IMR-90 (cell line): ENCODE data around the gene OOSP3. TPM values are rescaled to one million over a fixed set of nuclear protein-coding genes. Genes with fewer than 3 reads are reported as not detected.

Experiments
- ATAC-seq: fragments of 200-7000 bp; cut with Tn5 transposase; 2 replicates; pipeline ENCODE4 v1.9.1; 2020; ENCODE audit warnings: low read depth, mild to moderate bottlenecking, moderate library complexity
- BruUV-seq: library from RNA; stranded (reverse); fragments of 400-500 nt; replicated peaks from 2 replicates; lab custom pipeline; 2021; lab: Mats Ljungman, UMichigan
- CTCF ChIA-PET: fragments of 300-600 bp; formaldehyde crosslinking; extraction: SDS; loops from one replicate; lab custom pipeline; 2021; ENCODE audit warnings: antibody characterized with exemption; lab: Yijun Ruan, JAX
- POLR2A ChIA-PET: fragments of 300-600 bp; sonication (Branson Sonifier 250); formaldehyde crosslinking; loops from one replicate; lab custom pipeline; 2022; ENCODE audit warnings: antibody characterized with exemption; ENCODE audit not compliant: unreplicated experiment; lab: Charles Lee
- DNase-seq: peaks from one replicate; pipeline ENCODE4 v3.0.0; 2013
- H2AFZ ChIP-seq: replicated peaks from 2 replicates; pipeline ENCODE3; 2013; ENCODE audit warnings: low read length, mild to moderate bottlenecking; ENCODE audit not compliant: poor library complexity
- H2AK5ac ChIP-seq: 2 replicates; pipeline ENCODE4 v1.6.1; 2013; ENCODE audit warnings: low read depth, low read length, inconsistent platforms
- H2AK9ac ChIP-seq: replicated peaks from 2 replicates; pipeline ENCODE3; 2013; ENCODE audit warnings: mild to moderate bottlenecking, low read depth, low read length, moderate library complexity; ENCODE audit not compliant: poor library complexity
- H2BK120ac ChIP-seq: 2 replicates; pipeline ENCODE4 v1.6.1; 2013; ENCODE audit warnings: low read depth, low read length, inconsistent platforms
- H2BK15ac ChIP-seq: 3 replicates; pipeline ENCODE4 v1.6.1; 2013; ENCODE audit warnings: low read depth, low read length, inconsistent platforms
- H2BK20ac ChIP-seq: 2 replicates; pipeline ENCODE4 v1.6.1; 2013; ENCODE audit warnings: low read depth, mild to moderate bottlenecking, inconsistent platforms, low read length, moderate library complexity
- H2BK5ac ChIP-seq: 2 replicates; pipeline ENCODE4 v1.6.1; 2013; ENCODE audit warnings: mild to moderate bottlenecking, low read depth, low read length, inconsistent platforms; ENCODE audit not compliant: poor library complexity, severe bottlenecking
- H3K14ac ChIP-seq: replicated peaks from 2 replicates; pipeline ENCODE4 v1.6.1; 2013; ENCODE audit warnings: low read depth, low read length, inconsistent platforms
- H3K18ac ChIP-seq: 2 replicates; pipeline ENCODE4 v1.6.1; 2013; ENCODE audit warnings: low read depth, low read length, control low read depth
- H3K23ac ChIP-seq: 2 replicates; pipeline ENCODE4 v1.6.1; 2013; ENCODE audit warnings: low read depth, low read length, inconsistent platforms
- H3K27ac ChIP-seq: 2 replicates; pipeline ENCODE4 v1.5.1; 2013; ENCODE audit warnings: mild to moderate bottlenecking, control low read depth, low read length; ENCODE audit not compliant: insufficient read depth
- H3K27me3 ChIP-seq: 2 replicates; pipeline ENCODE4 v1.6.1; 2013; ENCODE audit warnings: low read length; ENCODE audit not compliant: control insufficient read depth, insufficient read depth
- H3K36me3 ChIP-seq: 2 replicates; pipeline ENCODE4 v1.6.1; 2013; ENCODE audit warnings: low read length, mixed read lengths; ENCODE audit not compliant: control insufficient read depth, insufficient read depth
- H3K4ac ChIP-seq: 2 replicates; pipeline ENCODE4 v1.6.1; 2013; ENCODE audit warnings: low read depth, low read length, inconsistent platforms
- H3K4me1 ChIP-seq: 2 replicates; pipeline ENCODE4 v1.6.1; 2013; ENCODE audit warnings: low read length, mixed read lengths; ENCODE audit not compliant: control insufficient read depth, insufficient read depth
- H3K4me2 ChIP-seq: 2 replicates; pipeline ENCODE4 v1.6.1; 2013; ENCODE audit warnings: low read depth, mild to moderate bottlenecking, control low read depth, low read length, moderate library complexity
- H3K4me3 ChIP-seq: 2 replicates; pipeline ENCODE4 v1.5.1; 2013; ENCODE audit warnings: low read depth, mild to moderate bottlenecking, control low read depth, low read length, moderate library complexity; ENCODE audit not compliant: insufficient read depth
- H3K56ac ChIP-seq: 2 replicates; pipeline ENCODE4 v1.6.1; 2013; ENCODE audit warnings: low read length, inconsistent platforms; ENCODE audit not compliant: insufficient read depth; ENCODE audit errors: extremely low read depth
- H3K79me1 ChIP-seq, 2 experiments: 2 replicates each; pipeline ENCODE4 v1.6.1; 2013; ENCODE audit warnings: low read length in 2 of 2, inconsistent platforms in 1 of 2, low read depth in 1 of 2
- H3K9ac ChIP-seq: 2 replicates; pipeline ENCODE4 v1.6.1; 2013; ENCODE audit warnings: low read depth, low read length, control low read depth
- H3K9me1 ChIP-seq: 2 replicates; pipeline ENCODE4 v1.6.1; 2013; ENCODE audit warnings: low read length, inconsistent platforms; ENCODE audit not compliant: insufficient read depth
- H3K9me3 ChIP-seq: 2 replicates; pipeline ENCODE4 v1.6.1; 2013; ENCODE audit warnings: low read length; ENCODE audit not compliant: control insufficient read depth, insufficient read depth
- H4K20me1 ChIP-seq: 2 replicates; pipeline ENCODE4 v1.6.1; 2013; ENCODE audit warnings: low read length, inconsistent platforms; ENCODE audit not compliant: insufficient read depth
- H4K5ac ChIP-seq: 2 replicates; pipeline ENCODE4 v1.6.1; 2013; ENCODE audit warnings: mild to moderate bottlenecking, low read depth, low read length, control low read depth
- H4K8ac ChIP-seq, 2 experiments: 2 replicates each; pipeline ENCODE4 v1.6.1; 2013; ENCODE audit warnings: low read depth in 2 of 2, low read length in 2 of 2, control low read depth in 1 of 2, inconsistent platforms in 1 of 2
- H4K91ac ChIP-seq: 2 replicates; pipeline ENCODE4 v1.6.1; 2013; ENCODE audit warnings: low read depth, low read length, inconsistent platforms; ENCODE audit not compliant: insufficient read depth
- CEBPB ChIP-seq: IDR thresholded peaks from 2 replicates; pipeline ENCODE4 v1.6.1; 2012; ENCODE audit warnings: low read depth, low read length, improper control_type of control experiment
- CTCF ChIP-seq: conservative IDR thresholded peaks from 2 replicates; pipeline ENCODE4 v1.5.1; 2012; ENCODE audit warnings: mild to moderate bottlenecking, low read depth, low read length, improper control_type of control experiment
- MAZ ChIP-seq: IDR thresholded peaks from 2 replicates; pipeline ENCODE4 v1.6.1; 2012; ENCODE audit warnings: low read depth, mild to moderate bottlenecking, low read length, improper control_type of control experiment, moderate library complexity, borderline replicate concordance
- NFE2L2 ChIP-seq: fragments of 150-350 bp; IDR thresholded peaks from 2 replicates; pipeline ENCODE4 v1.6.1; 2016; ENCODE audit warnings: low read depth, mild to moderate bottlenecking, low read length
- RCOR1 ChIP-seq: IDR thresholded peaks from 2 replicates; pipeline ENCODE4 v1.6.1; 2012; ENCODE audit warnings: mild to moderate bottlenecking, low read length, improper control_type of control experiment; ENCODE audit not compliant: insufficient replicate concordance
- RFX5 ChIP-seq: IDR thresholded peaks from 2 replicates; pipeline ENCODE4 v1.8.0; 2012; ENCODE audit warnings: low read depth, mild to moderate bottlenecking, low read length, moderate library complexity
- WGBS, 2 experiments: methylation state at CpG; one replicate each; pipeline versions ENCODE4 v1.1.5 to v1.1.7; 2013; ENCODE audit warnings: missing lambda C conversion rate in 2 of 2; ENCODE audit not compliant: insufficient read length in 1 of 2; ENCODE audit errors: extremely low coverage in 2 of 2; 5-methylcytosine and 5-hydroxymethylcytosine counted together
- dilution Hi-C: fragments of 300-500 bp; cut with HindIII; formaldehyde crosslinking; loops from one replicate; pipeline ENCODE4 v1.14.3; 2018; ENCODE audit warnings: low sequenced_read_pairs; ENCODE audit not compliant: unreplicated experiment
- in situ Hi-C: fragments of 300-500 bp; cut with MboI; formaldehyde crosslinking; loops from 3 replicates; pipeline ENCODE4 v1.14.3; 2019; ENCODE audit warnings: low sequenced_read_pairs, inconsistent platforms, mixed read lengths
- intact Hi-C: fragments of 100-400 bp; cut with micrococcal nuclease; formaldehyde crosslinking; loops from 2 replicates; pipeline ENCODE4 v1.10.0; 2022
- polyA plus RNA-seq, 3 experiments: library from polyadenylated mRNA; depleted of rRNA; stranded (reverse); fragments of >200 nt; gene quantifications; 2 replicates each; pipeline ENCODE4 v1.2.3, GENCODE V29; 2012; ENCODE audit warnings: low replicate concordance in 1 of 3
- total RNA-seq: library from RNA; depleted of rRNA; stranded (reverse); fragments of >200 nt; gene quantifications from 2 replicates; pipeline ENCODE4 v1.2.3, GENCODE V29; 2012

OOSP3 gene
- total and polyA plus RNA-seq, 2 of the 4 experiments (the other 2 are of a cell fraction): not detected

- Histone ChIP-seq H4K5ac (no peak within 1 kb of the TSS), H3K79me1 (no peaks in the 10 kb centered on the region), H3K4me2 (no peak within 1 kb of the TSS), H3K18ac (no peak within 1 kb of the TSS), H3K23ac (no peak within 1 kb of the TSS), H2BK5ac (no peak within 1 kb of the TSS), H3K36me3 (no peaks in the 10 kb centered on the region), H3K4ac (no peak within 1 kb of the TSS), H4K8ac (no peak within 1 kb of the TSS), H2BK15ac (no peak within 1 kb of the TSS), H3K4me1 (no peaks in the 10 kb centered on the region), H2BK120ac (no peak within 1 kb of the TSS), H2AK5ac (no peak within 1 kb of the TSS), H3K56ac (no peak within 1 kb of the TSS), H4K91ac (no peak within 1 kb of the TSS), H3K4me3 (no peak within 1 kb of the TSS), H3K9ac (no peak within 1 kb of the TSS), H2BK20ac (no peak within 1 kb of the TSS), H3K27me3 (no peaks in the 10 kb centered on the region), H3K14ac (no peak within 1 kb of the TSS), H2AK9ac (no peak within 1 kb of the TSS), H4K20me1 (no peaks in the 10 kb centered on the region), H3K27ac (no peak within 1 kb of the TSS), H3K9me1 (no peaks in the 10 kb centered on the region), H3K9me3 (no peaks in the 10 kb centered on the region; the same call in 1 of the 2 replicates), H2AFZ (no peak within 1 kb of the TSS)
- ATAC-seq: no peak
- dilution Hi-C loops (no loop called here), intact Hi-C loops (no loop called here), in situ Hi-C loops (no loop called here)
- CTCF ChIA-PET: no interaction called here
- TF ChIP-seq RFX5 (no peak), RCOR1 (no peak), CEBPB (no peak), MAZ (no peak), NFE2L2 (no peak), CTCF (no peak)
- WGBS, 2 experiments: no CpG with 5 or more reads among the region's 2 CpGs
- no peak for DNase-seq
- BruUV-seq: no TSS peak
- POLR2A ChIA-PET: no interaction called here
These were observed 59.5 kb downstream of the OOSP3 start, which contains the start of gene OOSP1 for GRCh38 chr11:59938132-59938531. TSS of gene OOSP1 (plus strand) at chr11:59938432. CDS start at chr11:59938455, 23 bp downstream.
